HCEC 1CT (cell line): ENCODE measurements around the gene BACH2.
"Not testable (repeated sequence)": the region's sequence is repeated elsewhere in the genome, so short reads cannot be mapped to it uniquely, and the experiment has no call there.

ENCODE experiments used
- DNase-seq: peaks from one replicate; pipeline ENCODE4 v3.0.0-alpha.2; 2017

Gene BACH2

GRCh38 chr6:90298459-90299053, 1.9 kb upstream of the BACH2 start:
- no peak for DNase-seq

DNA sequence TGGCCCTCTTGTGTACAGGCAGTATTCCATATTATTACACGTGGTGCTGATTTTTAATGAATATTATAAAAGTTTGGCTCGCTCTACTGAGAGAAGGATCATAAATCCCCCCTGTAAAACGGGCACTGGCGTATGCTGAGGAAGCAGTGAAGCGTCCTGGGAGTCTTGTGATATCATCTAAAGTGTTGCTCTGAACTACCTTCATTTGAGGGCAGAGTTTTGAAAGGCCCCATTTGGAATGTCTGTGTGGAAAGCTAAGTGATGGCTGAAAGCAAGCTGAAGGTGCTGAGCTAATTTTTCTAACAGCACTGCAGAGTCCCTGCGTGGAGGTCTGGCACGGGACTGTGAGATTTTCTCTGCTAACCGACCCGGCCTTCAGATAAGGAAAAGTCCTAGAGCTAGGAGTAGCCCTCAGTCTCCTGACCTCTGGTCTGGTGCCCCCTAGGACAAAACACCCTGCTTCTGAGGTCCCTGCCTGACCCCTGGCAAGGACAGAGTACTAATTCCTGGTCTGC, 1.3 kb upstream of the BACH2 start:
- DNase-seq: no peak

GRCh38 chr6:90297115-90297866, 648 bp upstream of the BACH2 start:
- no peak for DNase-seq

- peak; percentile 51 for DNase-seq
Measured at GRCh38 chr6:90295854-90296340, 746 bp downstream of the BACH2 start.

- DNase-seq: no peak
Measured at GRCh38 chr6:90294989-90295853, 1.4 kb downstream of the BACH2 start.

- no peak for DNase-seq
Measured at GRCh38 chr6:90294614-90294988, 2.0 kb downstream of the BACH2 start.

DNA sequence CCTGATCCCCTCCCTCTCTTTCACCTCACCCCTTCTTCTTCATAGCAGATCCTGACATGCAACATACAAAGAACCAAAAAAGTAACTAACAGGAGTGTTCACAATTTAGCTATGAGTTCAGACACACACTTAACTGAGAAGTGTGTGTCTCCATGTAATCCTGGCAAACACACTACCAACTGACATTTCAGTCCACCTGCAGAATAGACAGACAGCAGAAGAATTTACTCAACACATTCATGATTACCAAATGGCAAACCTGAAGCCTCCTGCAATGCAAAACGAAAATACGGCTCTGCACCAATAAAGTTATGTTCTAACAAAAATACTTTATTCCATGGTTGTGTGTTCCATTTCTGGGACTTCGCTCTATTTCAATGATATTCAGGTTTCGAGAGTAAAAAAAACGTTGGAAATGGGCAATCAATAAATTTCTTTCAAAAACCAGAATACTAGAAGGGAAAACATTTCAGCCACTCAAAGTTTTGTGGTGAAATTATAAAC, 2.6 kb downstream of the BACH2 start:
- no peak for DNase-seq

DNA sequence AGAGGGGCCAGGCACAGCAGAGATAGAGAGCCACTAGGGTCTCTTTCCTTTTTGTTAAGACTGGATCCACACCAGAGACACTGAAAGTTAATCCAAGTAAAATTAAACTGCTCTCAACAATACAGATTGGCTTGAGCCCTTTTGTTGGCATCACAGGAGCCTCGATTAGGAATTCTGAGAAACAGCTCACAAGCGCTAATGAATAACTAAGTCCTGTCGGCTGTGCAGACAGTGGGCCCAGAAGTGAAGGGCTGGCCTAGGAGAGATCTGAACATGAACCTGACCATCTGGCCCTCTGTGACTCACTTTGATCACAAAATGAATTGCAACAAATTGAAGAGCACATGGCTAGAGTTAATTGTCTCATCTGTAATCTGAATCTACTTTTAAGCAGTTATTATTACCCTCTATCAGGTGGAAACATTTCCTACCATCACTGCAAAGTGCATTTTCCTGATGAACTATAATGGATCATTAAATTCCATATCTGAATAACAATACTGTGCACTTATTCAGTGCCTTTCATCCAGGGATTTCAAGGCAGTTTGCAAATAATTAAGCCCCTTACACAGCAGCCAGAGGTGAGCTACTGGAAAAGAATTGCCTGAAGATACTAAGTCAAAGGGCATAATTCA, 3.2 kb downstream of the BACH2 start:
- DNase-seq: no peak

- DNase-seq: no peak
Measured at GRCh38 chr6:90291565-90291964, 5.1 kb downstream of the BACH2 start.

GRCh38 chr6:90290811-90291420, 5.7 kb downstream of the BACH2 start:
- DNase-seq: no peak

GRCh38 chr6:90289902-90290301, 6.7 kb downstream of the BACH2 start:
- DNase-seq: no peak

DNA sequence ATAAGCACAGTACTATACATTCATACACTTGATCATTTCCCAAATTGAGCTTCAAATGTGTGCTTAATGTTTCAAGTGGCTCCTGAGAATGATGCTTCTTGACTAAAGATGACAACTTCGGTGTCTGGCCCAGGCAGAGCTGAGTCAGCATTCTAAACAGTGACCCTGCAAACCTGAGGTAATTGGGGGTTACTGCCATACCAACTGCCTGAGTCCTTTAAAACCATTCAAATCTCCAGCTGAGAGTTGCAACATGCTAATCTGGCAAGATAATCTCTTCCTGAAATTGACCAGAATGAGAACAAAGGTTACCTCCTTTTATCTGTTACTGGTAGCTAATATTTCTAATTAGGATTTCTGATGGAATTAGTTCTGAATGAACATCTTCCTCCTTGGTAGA, 8.2 kb downstream of the BACH2 start:
- no peak for DNase-seq

DNA sequence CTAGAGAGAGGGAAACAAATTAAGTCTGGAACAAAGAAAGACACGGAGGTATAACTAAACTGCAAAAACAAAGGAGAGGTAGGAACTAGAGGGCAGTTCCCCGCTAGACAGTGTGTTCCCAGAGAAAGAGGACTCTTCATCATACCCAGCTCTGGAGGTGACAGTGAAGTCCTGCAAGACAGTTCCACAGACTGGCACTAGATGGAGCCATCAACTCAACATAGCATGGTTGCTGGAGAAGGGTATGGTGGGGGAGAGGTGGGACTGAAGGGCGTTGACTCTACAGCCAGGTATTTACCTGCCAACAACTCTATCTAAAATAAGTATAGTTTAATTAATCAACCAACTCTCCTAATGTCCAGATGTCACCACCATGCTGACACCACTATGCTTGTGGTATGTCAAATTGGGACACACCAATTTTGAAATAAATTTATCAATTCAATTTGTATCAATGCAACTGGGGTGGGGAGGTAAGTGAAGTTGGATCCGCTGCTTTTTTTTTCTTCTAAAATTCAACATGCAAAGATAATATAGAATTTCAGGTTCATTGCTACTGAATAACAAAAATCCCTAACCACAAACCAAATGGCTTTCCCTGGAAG, 9.7 kb downstream of the BACH2 start:
- peak; percentile 35 for DNase-seq

- DNase-seq: peak; percentile 84
Measured at GRCh38 chr6:90285611-90286381, 10.8 kb downstream of the BACH2 start.

DNA sequence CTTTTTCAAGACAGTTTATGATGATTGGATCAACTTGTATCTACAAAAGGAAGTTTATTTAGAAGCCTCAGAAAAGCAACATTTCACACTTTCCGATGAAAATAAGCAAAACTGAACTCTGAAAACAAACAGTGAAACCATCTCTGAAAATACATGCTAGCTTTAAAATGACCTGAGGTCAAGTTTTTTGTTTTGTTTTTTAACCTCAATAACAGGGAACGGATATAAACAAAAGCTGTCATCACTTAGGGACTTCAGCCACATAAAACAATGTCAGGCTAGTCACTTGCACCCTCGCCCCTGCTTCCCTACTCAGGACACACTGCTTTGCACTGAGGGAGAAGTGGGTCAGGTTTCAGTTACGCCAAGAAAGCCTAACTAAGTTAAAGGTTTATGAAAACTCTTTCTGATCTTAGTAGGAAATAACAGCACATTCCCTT, 11.6 kb downstream of the BACH2 start:
- peak; percentile 11 for DNase-seq

- DNase-seq: peak; percentile 84
Measured at GRCh38 chr6:90284236-90285041, 12.2 kb downstream of the BACH2 start.

DNA sequence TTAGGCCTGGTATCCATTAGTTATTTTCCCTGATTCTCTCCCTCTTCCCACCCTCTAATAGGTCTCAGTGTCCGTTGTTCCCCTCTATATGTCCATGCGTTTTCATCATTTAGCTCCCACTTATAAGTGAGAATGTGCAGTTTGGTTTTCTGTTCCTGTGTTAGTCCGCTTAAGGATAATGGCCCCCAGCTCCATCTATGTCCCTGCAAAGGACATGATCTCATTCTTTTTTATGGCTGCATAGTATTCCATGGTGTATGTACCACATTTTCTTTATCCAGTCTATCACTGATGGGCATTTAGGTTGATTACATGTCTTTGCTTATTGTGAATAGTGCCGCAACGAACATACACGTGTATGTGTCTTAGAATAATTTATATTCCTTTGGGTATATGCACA, 14.4 kb downstream of the BACH2 start:
- not testable (repeated sequence) for DNase-seq

DNA sequence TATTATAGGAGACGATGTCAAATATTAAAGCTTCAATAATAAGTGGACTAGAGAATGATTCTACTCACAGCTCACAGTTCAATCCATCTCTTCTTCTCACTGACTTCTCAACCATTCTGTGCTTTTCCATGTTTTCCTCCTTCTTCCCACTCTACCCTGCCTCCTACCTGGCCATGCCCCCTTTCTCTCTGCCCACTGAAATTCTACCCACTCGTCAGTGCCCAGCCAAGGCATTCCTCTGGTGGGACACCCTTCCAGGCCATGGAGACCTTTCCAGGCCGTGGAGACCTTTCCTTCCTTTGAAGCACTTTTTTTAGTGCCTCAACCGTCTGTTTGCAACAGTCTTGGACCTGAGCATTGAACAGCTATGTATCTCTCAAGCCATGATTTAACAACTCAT, 18.5 kb downstream of the BACH2 start:
- DNase-seq: no peak

DNA sequence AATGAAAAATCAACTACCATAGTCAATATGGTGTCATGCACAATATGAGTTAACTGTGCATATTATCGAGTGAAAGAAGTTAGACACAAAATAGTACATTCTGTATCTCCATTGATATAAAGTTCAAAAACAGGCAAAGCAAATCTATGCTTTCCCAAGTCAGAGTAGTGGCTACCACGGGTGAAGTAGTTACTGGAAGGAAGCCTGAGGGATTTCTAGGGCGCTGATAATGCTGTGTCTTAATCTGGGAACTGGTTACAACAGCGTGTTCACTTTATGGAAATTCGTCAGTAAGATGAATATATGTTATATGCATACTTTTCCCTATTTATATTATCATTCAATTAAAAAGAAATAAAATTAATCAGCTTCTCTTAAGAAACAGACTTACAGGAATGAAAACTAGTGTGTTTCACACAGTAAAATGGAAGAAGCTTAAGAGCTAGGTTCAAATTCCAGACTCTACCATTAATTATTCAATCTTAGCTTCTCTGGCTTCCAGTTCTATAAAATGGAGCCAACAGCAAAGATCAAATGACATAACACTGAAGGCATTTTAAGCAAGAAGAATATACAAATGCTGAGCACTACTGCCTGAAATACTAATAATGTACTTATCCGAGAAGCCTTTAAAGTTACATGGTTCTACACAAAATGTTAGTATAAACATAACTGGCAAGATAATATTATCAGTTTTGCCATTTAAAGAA, 19.2 kb downstream of the BACH2 start:
- no peak for DNase-seq
